GM12801 (cell line): Measurements from ENCODE around the gene MTG2.

Experiments used
- TF ChIP-seq, protein P1 (sequence below): IDR thresholded peaks from one replicate; pipeline ENCODE4 v1.5.1; 2011; ENCODE audit warnings: control low read depth; ENCODE audit not compliant: insufficient read length; ENCODE audit errors: extremely low read depth

The MTG2 gene

DNA sequence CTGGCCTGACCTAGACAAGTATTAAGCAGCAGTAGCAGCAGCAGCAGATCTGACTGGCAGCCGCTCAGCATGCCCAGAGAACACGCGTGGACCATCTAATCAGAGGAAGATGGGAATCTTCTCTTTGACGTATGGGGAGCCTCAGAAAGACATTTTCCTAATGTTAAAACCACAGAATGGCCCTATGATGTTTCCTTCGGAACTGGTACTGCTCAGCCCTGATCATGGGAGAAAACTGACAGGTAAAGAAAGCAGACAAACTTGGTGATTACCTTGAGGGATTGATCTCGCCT, 45.8 kb upstream of the MTG2 start:
- TF ChIP-seq, protein P1, sequence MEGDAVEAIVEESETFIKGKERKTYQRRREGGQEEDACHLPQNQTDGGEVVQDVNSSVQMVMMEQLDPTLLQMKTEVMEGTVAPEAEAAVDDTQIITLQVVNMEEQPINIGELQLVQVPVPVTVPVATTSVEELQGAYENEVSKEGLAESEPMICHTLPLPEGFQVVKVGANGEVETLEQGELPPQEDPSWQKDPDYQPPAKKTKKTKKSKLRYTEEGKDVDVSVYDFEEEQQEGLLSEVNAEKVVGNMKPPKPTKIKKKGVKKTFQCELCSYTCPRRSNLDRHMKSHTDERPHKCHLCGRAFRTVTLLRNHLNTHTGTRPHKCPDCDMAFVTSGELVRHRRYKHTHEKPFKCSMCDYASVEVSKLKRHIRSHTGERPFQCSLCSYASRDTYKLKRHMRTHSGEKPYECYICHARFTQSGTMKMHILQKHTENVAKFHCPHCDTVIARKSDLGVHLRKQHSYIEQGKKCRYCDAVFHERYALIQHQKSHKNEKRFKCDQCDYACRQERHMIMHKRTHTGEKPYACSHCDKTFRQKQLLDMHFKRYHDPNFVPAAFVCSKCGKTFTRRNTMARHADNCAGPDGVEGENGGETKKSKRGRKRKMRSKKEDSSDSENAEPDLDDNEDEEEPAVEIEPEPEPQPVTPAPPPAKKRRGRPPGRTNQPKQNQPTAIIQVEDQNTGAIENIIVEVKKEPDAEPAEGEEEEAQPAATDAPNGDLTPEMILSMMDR = no peak

DNA sequence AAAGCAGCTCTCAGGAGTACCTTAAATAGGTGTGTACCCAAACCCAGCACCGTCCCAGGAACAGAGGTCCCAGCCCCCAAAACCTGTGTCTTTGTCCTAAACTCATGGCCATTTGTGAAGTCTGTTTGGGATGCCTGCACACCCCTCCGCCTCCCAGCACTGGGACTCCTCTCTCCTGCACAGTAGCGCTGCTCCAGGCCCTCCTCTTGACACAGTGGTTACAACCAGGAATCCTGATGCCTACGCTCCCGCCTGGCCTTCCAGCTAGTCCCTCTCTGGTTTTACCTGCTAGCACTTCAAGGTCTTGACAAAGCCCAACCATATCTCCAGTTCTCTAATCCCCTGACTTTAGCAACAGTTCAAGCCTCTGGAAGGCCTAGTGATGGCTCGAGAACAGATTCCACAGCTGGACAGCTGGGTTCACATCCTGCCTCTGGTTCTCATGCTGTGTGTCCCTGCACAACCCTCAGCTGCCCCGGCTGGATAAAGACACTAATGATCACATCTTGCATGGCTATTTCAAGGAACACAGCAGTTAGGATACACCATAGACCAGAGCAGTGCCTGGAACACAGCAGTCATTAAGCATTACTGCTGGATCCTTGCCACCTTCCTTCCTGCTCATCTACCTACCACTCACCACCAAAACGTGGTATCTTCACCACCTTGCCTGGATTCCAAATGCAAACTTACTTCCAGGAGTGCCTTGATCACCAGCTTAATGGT, 45.2 kb upstream of the MTG2 start:
- TF ChIP-seq, protein P1 = no peak

DNA sequence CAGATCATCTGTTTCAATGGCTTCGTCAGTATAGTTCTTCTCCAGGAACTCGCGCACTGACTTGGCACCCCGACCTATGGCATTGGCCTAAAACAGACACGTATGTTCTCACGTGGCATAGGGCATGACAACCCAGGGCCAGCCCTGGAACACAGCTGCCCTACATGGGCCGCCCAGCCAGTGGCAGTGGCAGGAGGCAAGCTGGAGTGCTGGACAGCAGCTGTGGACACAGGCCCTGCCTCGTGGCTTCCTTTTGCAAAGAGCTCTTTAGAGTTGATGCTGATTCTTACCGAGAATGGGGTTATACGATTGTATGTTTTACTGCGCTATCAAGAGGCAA, 44.7 kb upstream of the MTG2 start:
- TF ChIP-seq, protein P1 = no peak

DNA sequence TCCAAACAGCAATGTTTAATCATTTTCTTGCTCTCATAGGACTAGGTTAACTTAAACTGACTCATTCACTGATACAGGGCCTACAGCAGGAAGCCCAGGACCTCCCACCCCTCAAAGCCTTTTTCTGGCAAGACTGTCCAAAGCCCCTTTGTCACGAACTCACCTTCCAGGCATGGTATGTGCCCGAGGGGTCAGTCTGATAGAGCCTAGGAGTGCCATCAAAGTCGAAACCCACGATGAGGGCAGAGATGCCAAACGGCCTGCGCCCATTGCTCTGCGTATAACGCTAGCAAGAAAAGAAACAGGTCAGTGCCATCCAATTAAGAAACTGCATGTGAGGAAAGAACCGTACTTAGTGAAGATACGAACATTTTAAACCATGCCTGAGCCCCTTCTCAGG, 43.9 kb upstream of the MTG2 start:
- TF ChIP-seq, protein P1 = no peak

DNA sequence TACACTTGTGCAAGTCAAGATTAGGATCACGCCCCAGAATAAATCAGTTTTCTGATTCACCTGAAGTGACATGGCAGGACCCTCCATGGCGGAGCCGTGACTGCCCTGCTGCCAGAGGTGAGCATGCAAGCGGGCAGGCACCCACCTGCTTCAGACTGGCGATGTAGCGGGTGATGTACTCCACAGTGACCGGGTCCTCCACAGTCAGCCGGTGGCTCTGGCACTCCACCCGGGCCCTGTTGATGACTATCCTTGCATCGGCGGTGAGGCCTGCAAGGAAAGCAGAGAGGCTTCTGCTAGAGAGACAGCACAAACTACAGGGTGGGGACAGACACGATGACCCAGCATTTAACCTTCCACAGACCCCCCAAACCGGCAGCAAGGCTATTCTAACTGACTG, 43.2 kb upstream of the MTG2 start:
- TF ChIP-seq, protein P1 = no peak

DNA sequence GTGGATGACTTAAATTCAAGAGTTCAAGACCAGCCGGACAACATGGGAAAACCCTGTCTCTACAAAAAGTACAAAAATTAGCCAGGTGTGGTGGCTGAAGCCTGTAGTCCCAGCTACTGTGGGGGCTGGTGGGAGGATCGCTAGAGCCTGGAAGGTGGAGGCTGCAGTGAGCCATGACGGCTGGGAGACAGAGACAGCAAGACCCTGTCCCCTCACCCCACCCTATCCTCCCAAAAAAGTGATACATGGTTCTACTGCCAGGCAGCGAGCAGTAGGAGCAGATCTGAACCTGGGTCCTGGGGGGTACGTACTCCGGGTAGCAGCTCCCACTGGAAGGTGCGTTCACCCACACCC, 41.8 kb upstream of the MTG2 start:
- TF ChIP-seq, protein P1 = no peak

DNA sequence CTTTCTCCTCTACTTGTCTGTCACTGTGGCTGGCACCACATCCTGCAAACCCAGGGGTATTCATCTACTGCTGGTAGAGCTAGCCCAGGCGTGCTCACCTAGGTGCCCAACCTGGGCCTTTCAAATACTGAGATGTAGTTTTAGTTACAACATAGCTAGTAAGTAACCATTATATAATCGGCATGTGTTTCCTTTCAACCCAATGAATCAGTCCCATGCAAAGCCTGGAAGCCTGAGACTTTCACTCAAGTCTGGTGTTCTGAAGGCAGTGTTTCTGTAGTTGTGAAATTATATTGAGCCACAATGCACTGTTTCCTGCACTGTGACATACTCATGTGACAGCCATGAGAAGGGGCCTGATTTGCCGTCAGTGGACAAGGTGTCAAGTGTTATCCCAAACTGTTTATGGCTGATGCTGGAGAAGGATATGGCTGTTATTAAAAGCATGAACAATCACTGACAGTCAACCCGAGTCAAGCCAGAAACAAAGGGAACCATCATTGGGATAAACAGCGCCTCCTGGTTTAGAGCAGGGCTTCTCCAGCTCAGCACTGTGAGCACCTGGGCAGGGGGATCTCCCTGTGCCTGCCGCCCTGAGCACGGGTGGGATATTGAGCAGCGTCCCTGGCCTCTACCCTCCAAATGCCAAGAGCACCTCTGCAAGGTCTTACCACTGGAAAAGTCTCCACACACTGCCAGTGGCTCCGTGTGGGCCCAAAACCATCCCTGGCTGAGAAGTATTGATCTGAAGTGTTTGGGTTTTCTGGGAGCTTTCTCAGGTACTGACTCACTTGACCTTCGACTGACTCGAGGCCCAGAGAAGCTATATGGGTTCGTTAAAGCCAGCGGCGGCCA, 41.2 kb upstream of the MTG2 start:
- TF ChIP-seq, protein P1 = no peak
